Neural cell (in vitro differentiated cells): ENCODE measurements around the gene IGFL2. TPM values are rescaled to one million over a fixed set of nuclear protein-coding genes. Genes with fewer than 3 reads are reported as not detected.

ENCODE experiments used
- H2AFZ ChIP-seq: fragments of 200-600, 300-800 bp; sonication (generic), shearing (Covaris generic); 2 replicates; pipeline ENCODE4 v1.6.0; 2014; ENCODE audit warnings: low read depth, mild to moderate bottlenecking, antibody characterized with exemption, low read length, moderate library complexity
- H3F3A ChIP-seq: fragments of 200-600 bp; shearing (Covaris generic); 2 replicates; pipeline ENCODE4 v1.6.1; 2016; ENCODE audit warnings: mild to moderate bottlenecking, moderate library complexity, mixed read lengths, antibody characterized with exemption, low read length; ENCODE audit not compliant: insufficient read depth, poor library complexity, severe bottlenecking
- H3K27ac ChIP-seq: fragments of 200-600, 300-800 bp; sonication (generic), shearing (Covaris generic); 2 replicates; pipeline ENCODE4 v1.5.1; 2014; ENCODE audit warnings: mild to moderate bottlenecking, low read length, moderate library complexity
- H3K27me3 ChIP-seq: fragments of 300-800, 200-600 bp; sonication (generic), shearing (Covaris generic); 2 replicates; pipeline ENCODE4 v1.6.0; 2014; ENCODE audit warnings: mild to moderate bottlenecking, low read depth, low read length, moderate library complexity; ENCODE audit not compliant: insufficient read depth
- H3K36me3 ChIP-seq: fragments of 300-800, 200-600 bp; sonication (generic), shearing (Covaris generic); 2 replicates; pipeline ENCODE4 v1.5.1; 2014; ENCODE audit warnings: mild to moderate bottlenecking, antibody characterized with exemption, low read length, moderate library complexity; ENCODE audit not compliant: insufficient read depth
- H3K4me2 ChIP-seq: fragments of 300-800, 200-600 bp; sonication (generic), shearing (Covaris generic); 2 replicates; pipeline ENCODE4 v1.6.0; 2014; ENCODE audit warnings: mild to moderate bottlenecking, low read length
- H3K4me3 ChIP-seq: fragments of 300-800, 200-600 bp; sonication (generic), shearing (Covaris generic); 2 replicates; pipeline ENCODE4 v1.5.1; 2014; ENCODE audit warnings: mild to moderate bottlenecking, low read length, moderate library complexity
- H3K79me2 ChIP-seq: fragments of 200-600 bp; shearing (Covaris generic); replicated peaks from 2 replicates; pipeline ENCODE4 v1.6.0; 2014; ENCODE audit warnings: mild to moderate bottlenecking, low read length, moderate library complexity; ENCODE audit not compliant: insufficient read depth
- H3K9ac ChIP-seq: fragments of 300-800, 200-600 bp; sonication (generic), shearing (Covaris generic); 2 replicates; pipeline ENCODE4 v1.6.1; 2016; ENCODE audit warnings: mild to moderate bottlenecking, low read length, mixed read lengths
- H3K9me2 ChIP-seq: fragments of 200-600 bp; shearing (Covaris generic); 2 replicates; pipeline ENCODE4 v1.6.1; 2016; ENCODE audit warnings: mild to moderate bottlenecking, low read length, mixed read lengths; ENCODE audit not compliant: insufficient read depth
- H3K9me3 ChIP-seq: fragments of 200-600, 300-800 bp; sonication (generic), shearing (Covaris generic); 2 replicates; pipeline ENCODE4 v1.6.1; 2016; ENCODE audit warnings: mild to moderate bottlenecking, mixed run types, low read length, moderate library complexity, mixed read lengths
- H4K20me1 ChIP-seq: fragments of 200-600 bp; shearing (Covaris generic); 2 replicates; pipeline ENCODE4 v1.6.1; 2016; ENCODE audit warnings: mild to moderate bottlenecking, mixed run types; ENCODE audit not compliant: insufficient read depth
- CTCF ChIP-seq: fragments of 450-650 bp; IDR thresholded peaks from 2 replicates; pipeline ENCODE4 v1.5.1; 2014; ENCODE audit warnings: antibody characterized with exemption, mild to moderate bottlenecking, moderate library complexity; ENCODE audit not compliant: poor library complexity, severe bottlenecking
- EP300 ChIP-seq: fragments of 450-650 bp; conservative IDR thresholded peaks from 2 replicates; pipeline ENCODE4 v1.6.1; 2014; ENCODE audit warnings: antibody characterized with exemption, mild to moderate bottlenecking, moderate library complexity; ENCODE audit not compliant: poor library complexity, severe bottlenecking
- EZH2 ChIP-seq: fragments of 200-600, 300-800 bp; shearing (Covaris generic), sonication (generic); IDR thresholded peaks from 2 replicates; pipeline ENCODE4 v1.6.1; 2014; ENCODE audit warnings: antibody characterized with exemption, low read length, borderline replicate concordance, mild to moderate bottlenecking; ENCODE audit not compliant: insufficient read depth, poor library complexity, severe bottlenecking
- MXI1 ChIP-seq: fragments of 450-650 bp; conservative IDR thresholded peaks from 2 replicates; pipeline ENCODE4 v1.6.1; 2014; ENCODE audit warnings: antibody characterized with exemption, mild to moderate bottlenecking; ENCODE audit not compliant: poor library complexity, severe bottlenecking
- POLR2AphosphoS5 ChIP-seq: IDR thresholded peaks from 2 replicates; pipeline ENCODE4 v1.6.1; 2012
- RAD21 ChIP-seq: fragments of 450-650 bp; conservative IDR thresholded peaks from 2 replicates; pipeline ENCODE4 v1.6.1; 2014; ENCODE audit warnings: antibody characterized with exemption, mild to moderate bottlenecking, moderate library complexity
- REST ChIP-seq: IDR thresholded peaks from 2 replicates; pipeline ENCODE4 v1.6.1; 2012; ENCODE audit warnings: borderline replicate concordance
- SMC3 ChIP-seq: fragments of 450-650 bp; conservative IDR thresholded peaks from 2 replicates; pipeline ENCODE4 v1.6.1; 2014; ENCODE audit warnings: antibody characterized with exemption, mild to moderate bottlenecking, moderate library complexity; ENCODE audit not compliant: poor library complexity
- TAF1 ChIP-seq: IDR thresholded peaks from 2 replicates; pipeline ENCODE4 v1.6.1; 2012; ENCODE audit warnings: low read depth
- polyA plus RNA-seq: library from polyadenylated mRNA; depleted of rRNA; stranded (reverse); fragments of >200 nt; gene quantifications from 2 replicates; pipeline ENCODE4 v1.2.3, GENCODE V29; 2014

Gene IGFL2
- polyA plus RNA-seq, 1 donor from 2014 or later = not detected

GRCh38 chr19:46125447-46125846, 22.6 kb upstream of the IGFL2 start:
- Histone ChIP-seq H3K9me2 (no peaks in the 10 kb centered on the region), H3K9me3 (no peaks in the 10 kb centered on the region), H3K27me3 (no peaks in the 10 kb centered on the region), H4K20me1 (no peaks in the 10 kb centered on the region), H2AFZ (no peak overlapping the region), H3K79me2 (no peaks in the 10 kb centered on the region), H3K9ac (no peak overlapping the region), H3F3A (no peaks in the 10 kb centered on the region), H3K4me2 (no peak overlapping the region), H3K27ac (no peak overlapping the region), H3K4me3 (no peak overlapping the region), H3K36me3 (no peaks in the 10 kb centered on the region)
- TF ChIP-seq TAF1 = no peak

GRCh38 chr19:46126086-46126580, 21.9 kb upstream of the IGFL2 start:
- Histone ChIP-seq H3K4me3 (no peak overlapping the region), H3K9ac (no peak overlapping the region), H3K79me2 (no peaks in the 10 kb centered on the region), H3K36me3 (no peaks in the 10 kb centered on the region), H4K20me1 (no peaks in the 10 kb centered on the region), H3K9me3 (no peaks in the 10 kb centered on the region), H3K4me2 (no peak overlapping the region), H3K27ac (no peak overlapping the region), H3F3A (no peaks in the 10 kb centered on the region), H3K27me3 (no peaks in the 10 kb centered on the region), H2AFZ (no peak overlapping the region), H3K9me2 (no peaks in the 10 kb centered on the region)
- TF ChIP-seq MXI1 (no peak), EP300 (no peak), RAD21 (no peak), POLR2AphosphoS5 (no peak), TAF1 (no peak), SMC3 (no peak), EZH2 (no peak), REST (no peak), CTCF (no peak)
